ENCODE results near the gene ZNF214.
A peak's percentile ranks its signal among the peaks of the same experiment; 100 is the strongest.

The ZNF214 gene

DNA sequence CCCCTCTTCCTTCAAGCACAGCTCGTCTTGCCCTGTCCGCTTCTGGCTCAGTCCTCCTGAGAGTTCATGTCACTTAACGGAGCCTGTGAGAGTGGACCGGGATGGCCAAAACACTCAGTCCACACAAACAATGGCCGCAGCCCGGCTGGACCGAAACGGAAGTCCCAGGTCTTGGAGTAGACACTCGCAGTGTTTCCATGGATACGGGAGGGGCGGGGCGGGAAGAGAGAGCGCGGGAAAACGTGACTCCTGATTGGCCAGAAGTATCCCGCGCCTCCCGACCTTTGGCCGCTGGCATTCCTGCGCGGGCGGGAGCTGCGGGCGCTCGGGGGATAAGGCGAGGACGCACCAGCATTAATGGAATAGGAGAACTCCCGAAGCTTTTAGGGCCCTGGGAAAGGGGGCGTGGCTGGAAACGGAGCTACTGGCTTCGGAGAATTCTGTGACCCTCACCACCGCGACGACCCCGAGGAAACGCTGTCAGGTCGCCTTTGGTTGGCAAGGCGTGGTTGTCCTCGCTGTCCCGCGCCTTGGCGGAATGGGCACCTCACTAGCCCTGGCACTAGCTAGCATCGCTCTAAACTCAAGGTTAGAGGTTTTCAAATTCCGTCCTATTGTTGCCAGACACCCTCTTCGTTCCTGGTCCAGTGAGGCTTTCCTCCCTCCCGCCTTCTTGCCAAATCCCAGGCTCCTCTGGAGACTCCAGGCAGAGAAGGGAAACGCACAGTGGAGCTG is at the start of gene ZNF214, which contains the start of gene NLRP14:
TSS of gene ZNF214 (minus strand) at position 164 of the 735 bp plus-strand sequence. CDS start 17,511 bp downstream, outside the sequence.
TSS of gene NLRP14 (plus strand) at position 297 of the 735 bp plus-strand sequence. CDS start 18,108 bp downstream, outside the sequence.
- DNase-seq (ENCODE audit: extremely low spot score, insufficient read length, low read depth) (no peak), FAIRE-seq (no peak)

DNA sequence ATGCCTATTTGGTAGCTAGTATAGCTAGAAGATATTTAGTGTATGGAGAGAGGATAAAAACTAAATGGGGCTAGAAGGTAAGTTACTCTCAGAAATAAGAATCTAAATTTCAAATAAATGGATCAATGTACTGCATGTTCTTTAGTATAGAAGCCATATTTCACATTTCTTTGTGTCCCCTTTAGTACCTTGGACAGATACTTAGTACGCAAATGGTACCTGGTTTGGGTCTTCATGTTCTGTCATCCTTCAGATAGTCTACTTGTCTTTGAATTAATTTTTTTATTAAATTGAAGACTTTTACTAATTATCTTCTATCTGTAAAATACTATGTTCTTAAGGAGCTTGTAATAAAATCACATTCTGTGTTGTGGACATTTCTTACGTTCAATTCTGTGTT is 42.4 kb upstream of the ZNF214 start:
- DNase-seq (ENCODE audit: extremely low spot score, insufficient read length, low read depth) (no peak), FAIRE-seq (no peak)

DNA sequence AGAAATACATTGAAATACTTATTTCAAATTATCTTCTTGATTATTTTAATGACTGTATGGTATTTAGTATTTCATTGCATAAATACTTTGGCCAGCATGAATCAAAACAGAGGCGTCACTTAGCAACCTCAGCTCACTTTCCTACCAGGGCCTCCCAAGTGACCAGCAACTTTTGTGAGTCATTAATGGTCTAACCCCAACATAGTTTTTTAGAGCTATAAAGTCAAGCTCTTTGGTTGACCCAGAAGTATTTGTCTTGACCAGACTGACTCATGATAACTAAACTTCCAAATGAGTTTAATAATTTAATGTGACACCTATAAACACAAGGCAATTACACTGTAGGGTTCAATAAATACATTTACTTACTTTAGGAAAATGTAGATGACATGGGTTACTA is 40.7 kb upstream of the ZNF214 start:
- FAIRE-seq (no peak), DNase-seq (ENCODE audit: extremely low spot score, insufficient read length, low read depth) (no peak)

DNA sequence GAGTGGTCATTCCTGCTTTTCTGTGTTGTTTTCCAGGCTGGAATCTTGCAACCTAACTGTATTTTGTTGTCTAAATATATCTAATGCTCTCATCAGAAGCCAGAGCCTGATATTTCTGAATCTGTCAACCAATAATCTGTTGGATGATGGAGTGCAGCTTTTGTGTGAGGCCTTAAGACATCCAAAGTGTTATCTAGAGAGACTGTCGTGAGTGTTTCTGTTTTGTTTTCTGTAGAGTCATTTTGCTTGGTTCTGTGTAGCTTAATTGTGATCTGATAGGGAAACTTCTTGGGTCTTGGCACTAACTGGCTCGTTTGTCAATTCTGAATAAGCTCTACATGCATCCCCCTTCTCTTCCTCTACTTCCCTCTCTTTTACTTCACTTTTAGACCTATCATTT is 37.5 kb upstream of the ZNF214 start:
- DNase-seq (ENCODE audit: extremely low spot score, insufficient read length, low read depth) (no peak), FAIRE-seq (no peak)

DNA sequence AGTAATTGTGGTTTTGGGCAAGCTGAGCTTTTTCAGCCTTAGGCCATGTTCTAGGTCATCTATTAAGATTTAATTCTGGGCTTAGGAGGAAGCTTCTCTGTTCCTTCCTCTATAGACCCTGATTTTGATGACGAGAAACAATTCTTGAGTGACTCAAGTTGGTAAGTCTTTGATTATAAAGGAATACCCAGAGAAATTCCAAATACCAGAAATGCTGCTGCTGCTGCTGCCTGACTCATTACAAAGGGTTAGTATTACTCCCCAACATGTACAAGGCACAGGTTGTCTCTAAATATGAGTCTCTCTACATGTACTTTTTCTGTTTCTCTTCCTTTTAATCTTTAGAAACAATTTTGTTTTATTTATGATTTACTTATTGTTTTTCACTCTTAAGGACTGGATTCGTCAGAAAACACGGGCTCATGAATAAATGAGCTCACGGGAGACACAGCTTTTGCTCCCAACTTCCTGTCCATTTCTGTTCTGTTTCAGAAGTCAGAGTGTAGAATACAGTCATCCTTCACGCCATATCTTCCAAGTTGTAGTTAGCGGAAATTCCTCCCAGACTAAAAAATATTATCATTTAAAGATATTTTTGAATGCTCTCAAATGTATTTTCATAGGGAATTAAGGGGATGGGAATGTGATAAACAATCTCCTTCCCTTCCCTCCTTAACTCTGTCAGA is 36.8 kb upstream of the ZNF214 start:
- FAIRE-seq (no peak), DNase-seq (ENCODE audit: extremely low spot score, insufficient read length, low read depth) (no peak)

DNA sequence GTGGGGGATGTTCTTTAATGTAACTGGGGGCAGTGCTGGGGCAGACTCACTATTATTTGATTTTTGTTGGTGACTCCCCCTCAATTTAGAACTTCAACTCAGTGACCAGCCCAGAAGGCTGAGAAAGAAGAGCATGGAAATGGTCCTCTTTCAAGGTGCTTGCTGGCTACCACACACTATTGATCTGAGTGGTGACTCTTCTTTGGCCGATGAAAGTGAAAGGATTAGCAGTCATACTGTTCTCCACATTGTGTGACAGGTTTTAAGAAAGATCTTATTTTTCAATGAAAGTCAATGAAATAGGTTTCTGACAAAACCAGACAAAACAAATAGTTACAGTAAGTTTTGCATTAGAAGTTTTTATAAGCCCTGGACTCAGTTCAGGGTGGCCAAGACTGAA is 30.0 kb upstream of the ZNF214 start:
- no peak for DNase-seq (ENCODE audit: extremely low spot score, insufficient read length, low read depth)
- no peak for FAIRE-seq

DNA sequence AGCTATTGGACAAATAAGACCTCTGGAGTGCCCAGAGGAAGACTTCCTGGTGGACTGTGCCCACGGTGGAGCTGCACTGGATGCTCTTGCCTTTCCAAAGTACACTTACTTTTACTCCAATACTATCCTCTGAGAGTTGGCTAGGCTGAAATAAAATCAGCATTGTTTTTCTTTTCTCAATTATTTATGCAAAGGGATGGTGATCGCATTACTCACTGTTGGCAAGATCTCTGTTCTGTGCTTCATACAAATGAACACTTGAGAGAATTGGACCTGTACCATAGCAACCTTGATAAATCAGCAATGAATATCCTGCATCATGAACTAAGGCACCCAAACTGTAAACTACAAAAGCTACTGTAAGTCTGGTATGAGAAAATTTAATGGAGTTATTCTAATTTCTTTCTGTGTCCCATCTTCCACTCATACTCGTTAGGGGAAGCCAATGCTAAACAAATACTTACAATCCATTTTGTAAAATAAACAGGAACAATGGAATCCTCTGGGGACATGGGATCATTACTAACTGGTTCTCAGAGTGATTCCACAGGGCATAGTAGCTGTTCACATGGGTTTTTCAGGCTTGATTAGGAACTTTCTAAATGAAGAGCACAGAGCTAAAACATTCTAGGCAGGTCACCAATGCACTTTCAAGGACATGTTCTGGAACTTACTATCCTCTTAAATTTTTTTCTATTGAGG is 26.5 kb upstream of the ZNF214 start:
- no peak for FAIRE-seq
- DNase-seq (ENCODE audit: extremely low spot score, insufficient read length, low read depth) = no peak

DNA sequence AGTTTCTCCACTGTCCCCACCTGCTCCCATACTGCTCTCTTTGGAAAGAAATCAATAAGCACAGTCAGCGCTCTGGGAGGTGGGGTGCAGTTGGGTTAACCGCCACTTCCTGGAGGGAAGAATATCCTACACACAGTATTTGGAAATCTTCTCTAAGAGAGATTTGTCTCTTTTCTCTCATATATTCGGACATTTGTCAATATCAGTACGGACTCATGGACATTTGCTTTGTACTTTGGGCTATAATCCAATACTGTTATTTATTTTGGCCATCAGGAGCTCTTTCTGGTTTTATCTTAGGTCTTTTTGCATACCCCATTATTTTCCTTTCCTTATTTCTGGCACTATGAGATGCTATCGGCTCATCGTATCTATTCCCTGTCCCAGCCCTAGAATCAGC is 13.9 kb upstream of the ZNF214 start:
- FAIRE-seq (no peak), DNase-seq (ENCODE audit: extremely low spot score, insufficient read length, low read depth) (no peak)

DNA sequence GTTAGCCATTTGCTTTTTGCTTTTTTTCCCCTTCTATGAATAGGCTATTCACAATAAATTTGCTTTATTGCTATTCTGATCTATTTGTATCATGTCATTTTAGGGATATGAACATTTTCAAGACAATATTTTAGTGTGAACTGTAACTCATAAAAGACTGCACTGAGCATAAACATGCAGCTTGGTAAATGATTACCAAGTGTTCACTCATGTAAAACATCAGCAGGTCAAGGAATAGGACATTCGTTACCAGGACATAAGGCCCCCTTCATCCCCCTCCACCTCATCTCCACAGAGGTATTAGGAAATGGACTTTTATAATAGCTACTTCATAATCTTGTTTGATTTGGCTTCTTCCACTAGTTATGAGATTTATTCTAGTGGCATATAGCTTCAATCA is 12.5 kb upstream of the ZNF214 start:
- no peak for DNase-seq (ENCODE audit: extremely low spot score, insufficient read length, low read depth)
- FAIRE-seq = no peak

DNA sequence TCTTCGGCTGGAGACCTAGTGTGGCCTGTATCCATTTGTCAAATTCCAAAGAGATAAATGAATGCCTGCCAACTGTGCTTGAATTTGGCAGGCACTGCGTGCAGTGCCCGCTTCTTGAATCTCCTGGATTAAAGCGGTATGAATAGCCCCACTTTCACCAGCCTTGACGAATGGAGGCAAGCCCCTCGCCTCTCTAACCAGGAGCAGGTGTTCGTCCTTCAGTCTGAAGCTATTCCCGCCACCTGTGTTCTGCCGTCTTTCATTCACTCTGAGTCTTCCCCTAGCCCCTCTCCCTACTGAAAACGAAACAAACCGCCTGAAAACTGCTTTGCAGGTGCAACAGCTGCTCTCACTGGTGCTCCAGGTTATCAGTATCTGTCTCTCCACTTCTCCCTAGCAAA is 11.3 kb upstream of the ZNF214 start:
- no peak for DNase-seq (ENCODE audit: extremely low spot score, insufficient read length, low read depth)
- FAIRE-seq = no peak

DNA sequence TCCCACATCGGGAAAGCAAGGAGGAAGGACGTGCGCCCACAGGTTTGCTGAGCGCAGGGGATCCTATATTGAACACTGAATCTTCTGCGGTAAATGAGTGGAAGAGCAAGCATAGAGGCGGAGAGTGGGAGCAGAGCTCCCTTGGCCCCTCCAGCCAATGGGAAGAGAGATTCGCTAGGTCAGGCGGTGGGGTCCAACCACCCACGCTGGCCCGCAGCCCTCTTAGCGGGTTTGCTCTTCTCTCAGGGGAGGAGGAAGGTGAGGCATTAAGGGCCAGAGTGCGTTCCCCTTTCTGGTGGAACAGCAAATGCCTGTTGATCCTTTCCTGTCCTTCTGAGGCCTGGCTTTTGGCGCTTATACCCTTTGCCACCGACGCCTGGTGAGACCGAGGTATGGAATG is 10.7 kb upstream of the ZNF214 start:
- FAIRE-seq = no peak
- DNase-seq (ENCODE audit: extremely low spot score, insufficient read length, low read depth) = no peak

DNA sequence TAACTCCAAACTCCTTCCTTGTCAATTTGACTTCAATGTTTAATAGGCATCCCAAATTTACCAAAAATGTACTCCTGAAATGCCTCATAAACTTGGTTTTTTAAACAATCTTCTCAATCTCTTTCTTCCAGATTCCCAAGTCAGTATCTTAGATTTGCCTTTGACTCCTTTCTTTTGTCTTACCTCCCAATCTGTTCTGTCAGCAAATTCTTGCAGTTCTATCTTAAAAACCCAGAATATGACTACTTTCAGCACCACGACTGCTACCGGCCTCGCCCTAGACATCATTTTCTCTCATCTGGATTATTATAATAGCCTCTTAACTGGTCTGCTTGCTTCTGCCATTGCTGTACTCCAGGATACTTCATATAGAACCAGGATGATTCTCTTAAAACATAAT is 8.0 kb upstream of the ZNF214 start:
- no peak for DNase-seq (ENCODE audit: extremely low spot score, insufficient read length, low read depth)
- no peak for FAIRE-seq

DNA sequence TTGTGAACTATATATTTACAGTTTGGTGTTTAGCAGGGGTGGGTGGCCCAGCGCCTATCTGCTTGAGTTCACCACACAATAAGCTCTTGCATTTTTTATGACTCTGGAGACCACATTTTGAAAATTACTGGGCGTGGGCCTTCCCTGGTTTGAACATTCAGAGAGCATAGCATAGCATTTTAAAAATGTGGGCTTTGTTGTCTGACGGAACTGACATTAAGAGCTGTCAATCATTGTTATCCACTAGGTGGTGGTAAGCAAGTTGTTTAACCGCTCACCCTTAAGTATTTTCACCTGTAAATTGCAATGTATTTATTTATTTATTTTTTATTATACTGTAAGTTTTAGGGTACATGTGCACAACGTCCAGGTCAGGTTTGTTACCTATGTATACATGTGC is 1.2 kb upstream of the ZNF214 start:
- DNase-seq (ENCODE audit: extremely low spot score, insufficient read length, low read depth) = no peak
- FAIRE-seq = no peak

DNA sequence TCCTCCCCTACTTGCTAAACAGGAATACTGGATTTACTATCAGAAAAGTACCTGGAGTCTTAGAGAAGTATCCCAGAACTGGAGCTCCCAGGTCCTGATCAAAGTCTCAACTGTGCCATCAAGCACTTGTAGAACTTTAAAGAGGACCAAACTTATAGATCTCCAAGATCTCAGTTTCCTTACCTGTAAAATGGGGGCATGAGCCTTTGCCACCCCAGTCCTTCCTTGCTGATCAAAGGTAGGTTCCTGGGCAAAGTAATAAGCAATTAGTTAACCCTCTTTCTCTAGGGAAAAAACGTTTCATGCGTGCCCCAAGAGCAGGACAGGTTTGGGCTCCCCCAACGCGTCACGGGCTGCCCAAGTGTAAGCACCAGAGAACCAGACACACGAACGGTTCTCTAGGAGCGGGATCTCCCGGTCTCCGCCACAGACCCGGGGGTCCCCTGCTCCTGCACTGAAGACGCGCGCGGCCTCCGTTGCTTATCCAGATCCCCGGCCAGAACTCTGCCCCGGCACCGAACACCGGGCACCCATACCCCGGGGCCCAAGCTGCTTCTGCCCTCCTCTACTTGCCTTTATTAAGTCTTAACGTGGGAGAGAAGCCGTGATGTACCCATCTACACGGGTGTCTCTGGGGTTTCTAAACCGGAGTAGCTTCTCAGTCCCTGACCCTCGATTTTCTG is 505 bp downstream of the ZNF214 start:
- DNase-seq (ENCODE audit: extremely low spot score, insufficient read length, low read depth) = no peak
- FAIRE-seq = no peak

DNA sequence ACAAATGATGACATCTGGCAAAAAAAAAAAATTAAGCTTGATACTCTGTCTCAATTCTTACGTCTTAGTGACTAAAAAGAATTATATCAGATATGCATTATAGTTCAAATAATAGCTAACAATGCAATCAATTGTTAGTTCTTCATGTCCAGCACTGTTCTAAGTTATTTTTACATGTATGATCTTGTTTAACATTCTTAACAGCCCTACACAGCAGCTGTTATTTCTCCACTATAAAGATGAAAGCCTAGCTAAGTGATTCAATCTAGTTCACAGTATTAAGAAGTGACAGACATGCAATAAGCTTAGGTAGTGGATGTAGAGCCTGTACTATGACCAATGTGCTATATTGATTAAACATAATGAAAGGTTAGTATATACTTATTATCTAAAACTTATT is 4.1 kb downstream of the ZNF214 start:
- FAIRE-seq = no peak
- DNase-seq (ENCODE audit: extremely low spot score, insufficient read length, low read depth) = no peak

DNA sequence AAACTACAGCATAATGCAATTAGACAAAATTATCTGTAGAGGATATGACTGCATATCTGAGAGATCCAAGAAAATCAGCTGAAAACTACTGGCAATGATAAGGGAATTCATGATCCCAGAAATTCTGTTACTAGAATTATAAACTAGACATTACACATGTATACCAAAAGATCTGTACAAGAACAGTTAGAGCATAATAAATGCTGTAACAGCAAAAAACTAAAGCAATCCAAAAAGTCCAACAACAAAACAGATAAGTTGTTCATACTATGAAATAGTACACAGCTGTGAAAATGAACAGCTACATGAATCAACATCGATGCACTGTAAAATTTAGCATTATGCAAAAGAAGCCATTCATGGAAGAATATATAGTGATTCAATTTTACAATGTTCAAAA is 6.0 kb downstream of the ZNF214 start:
- DNase-seq (ENCODE audit: extremely low spot score, insufficient read length, low read depth) (no peak), FAIRE-seq (no peak)

DNA sequence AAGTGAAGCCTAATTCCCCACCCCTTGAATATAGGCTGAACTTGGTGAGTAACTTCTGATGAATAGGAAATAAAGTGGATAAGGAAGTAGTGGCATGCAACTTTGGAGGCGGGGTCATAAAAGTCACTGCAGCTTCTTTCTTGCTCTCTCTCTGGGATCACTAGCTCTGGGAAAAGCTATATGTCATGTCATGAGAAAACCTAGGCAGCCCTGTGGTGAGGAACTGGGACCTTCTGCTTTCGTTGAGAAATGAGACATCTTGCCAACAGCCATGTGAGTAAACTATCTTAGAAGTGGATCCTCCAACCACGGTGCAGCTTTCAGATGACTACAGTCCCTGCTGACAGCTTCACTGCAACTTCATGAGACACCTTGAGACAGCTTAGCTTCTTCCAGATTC is 15.7 kb downstream of the ZNF214 start:
- FAIRE-seq (peak; percentile 26), DNase-seq (ENCODE audit: extremely low spot score, insufficient read length, low read depth) (no peak)

DNA sequence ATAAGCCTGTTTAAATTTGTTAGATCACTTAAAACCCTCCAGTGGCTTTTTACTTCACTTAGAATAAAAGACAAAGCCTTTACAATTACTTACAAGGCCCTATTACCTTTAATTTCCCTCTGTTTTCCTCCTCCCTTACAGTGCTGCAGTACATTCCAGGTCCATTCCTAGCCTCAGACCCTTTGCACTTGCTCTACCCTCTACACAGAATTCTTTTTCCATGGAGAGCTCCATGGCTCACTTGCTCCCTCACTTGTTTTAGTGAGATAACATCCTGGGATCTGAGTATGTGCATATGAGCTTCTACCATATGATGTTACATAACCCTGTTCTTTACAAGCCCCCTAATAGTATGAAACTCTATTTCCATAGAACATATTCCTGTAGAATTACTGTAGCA is 24.4 kb downstream of the ZNF214 start:
- no peak for DNase-seq (ENCODE audit: extremely low spot score, insufficient read length, low read depth)
- FAIRE-seq = no peak

DNA sequence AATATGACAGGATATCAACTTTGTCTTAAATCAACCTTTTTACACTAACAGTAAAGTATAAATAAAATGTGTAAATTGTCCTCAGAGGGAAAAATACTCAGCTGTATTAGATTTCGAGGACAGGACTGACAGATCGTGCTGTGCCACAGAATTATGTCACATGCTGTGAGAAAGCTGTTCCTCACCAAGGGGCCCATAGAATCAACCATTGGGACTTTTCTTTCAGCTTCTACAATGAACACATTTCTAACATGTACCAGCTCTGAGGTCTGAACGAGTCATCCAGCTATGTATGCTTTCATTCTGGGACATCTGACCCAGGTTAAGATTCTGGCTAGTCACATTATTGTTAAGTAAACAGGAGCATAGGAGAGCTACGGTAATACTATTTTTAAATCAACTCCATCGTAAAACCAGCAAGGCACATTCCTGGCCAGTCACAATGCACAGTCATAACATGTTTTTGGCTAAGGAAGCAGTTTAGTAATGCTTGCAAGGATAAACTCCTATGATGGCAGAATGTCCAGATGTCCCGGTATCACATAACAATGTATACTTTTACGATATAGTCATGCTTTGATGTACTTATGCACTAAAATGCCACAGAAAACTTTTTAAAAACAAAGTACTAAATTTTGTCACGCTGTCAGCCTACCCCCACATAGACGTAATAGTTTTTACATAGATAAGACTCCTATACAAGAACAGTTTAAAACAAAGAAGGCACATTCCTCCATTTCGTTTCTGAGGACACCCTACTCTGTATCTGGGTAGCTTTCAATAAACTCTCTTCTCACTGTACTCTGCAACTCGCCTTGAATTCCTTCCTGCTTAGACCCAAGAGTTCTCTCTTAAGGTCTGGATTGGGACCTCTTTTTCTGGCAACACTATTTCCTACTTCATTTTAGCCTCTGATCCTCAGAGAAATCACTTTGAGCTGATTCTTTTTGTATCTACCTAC is 27.4 kb downstream of the ZNF214 start:
- no peak for DNase-seq (ENCODE audit: extremely low spot score, insufficient read length, low read depth)

More for the DNA sequence above, 27.4 kb downstream of the ZNF214 start:
- FAIRE-seq = no peak
